Loucy (cell line): ENCODE results near the gene BIN1.

Experiments used
- CTCF ChIP-seq: fragments of 200-600 bp; sonication (generic); conservative IDR thresholded peaks from 2 replicates; pipeline ENCODE4 v1.5.1; 2014; ENCODE audit warnings: mild to moderate bottlenecking, antibody characterized with exemption, low read length
- EZH2phosphoT487 ChIP-seq: fragments of 200-600 bp; IDR thresholded peaks from 2 replicates; pipeline ENCODE4 v1.6.1; 2018; ENCODE audit warnings: antibody characterized with exemption, mild to moderate bottlenecking, moderate library complexity, borderline replicate concordance

DNA sequence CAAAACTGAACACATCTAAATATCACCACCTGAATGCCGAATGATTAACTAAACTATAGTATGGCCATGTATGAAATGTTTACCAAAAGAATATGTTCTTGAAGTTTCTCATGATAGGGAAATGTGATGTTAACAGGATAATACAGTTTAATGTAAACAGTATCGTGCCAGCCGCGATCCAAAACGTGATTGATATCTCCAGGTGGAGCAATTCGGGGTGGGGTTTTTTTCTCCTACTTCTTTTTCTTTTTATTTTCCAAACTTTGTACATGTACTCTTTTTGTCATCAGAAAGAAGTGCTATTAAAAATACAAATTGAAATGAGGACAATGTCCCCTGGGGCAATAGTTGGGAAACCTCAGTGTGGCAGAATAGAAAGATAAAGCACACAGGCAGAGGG is 4.0 kb upstream of the BIN1 start:
- no peak for TF ChIP-seq CTCF
- TF ChIP-seq EZH2phosphoT487 = no peak
